Forelimb muscle (tissue), 1 donor: ENCODE results near the gene FGF18. TPM values are rescaled to one million over a fixed set of nuclear protein-coding genes. Genes with fewer than 3 reads are reported as not detected.

Source experiments
- DNase-seq: peaks from one replicate; pipeline ENCODE4 v3.0.0-alpha.2; 2013; ENCODE audit warnings: low read depth
- polyA plus RNA-seq: library from polyadenylated mRNA; unstranded; fragments of 120-200 nt; gene quantifications from one replicate; pipeline ENCODE4 v1.2.1, GENCODE V29; 2013; ENCODE audit not compliant: insufficient read length

The FGF18 gene
- polyA plus RNA-seq, 1 donor: 14.7 TPM

GRCh38 chr5:171422902-171423663 is 3.6 kb downstream of the FGF18 start:
- no peak for DNase-seq

- DNase-seq: no peak
Measured at GRCh38 chr5:171424726-171425125, 5.3 kb downstream of the FGF18 start.

- no peak for DNase-seq
Measured at GRCh38 chr5:171425596-171426244, 6.3 kb downstream of the FGF18 start.

- no peak for DNase-seq
Measured at GRCh38 chr5:171426266-171426665, 6.8 kb downstream of the FGF18 start.

- DNase-seq: no peak
Measured at GRCh38 chr5:171426680-171427079, 7.2 kb downstream of the FGF18 start.

- DNase-seq: no peak
Measured at GRCh38 chr5:171427318-171428167, 8.1 kb downstream of the FGF18 start.

- DNase-seq: no peak
Measured at GRCh38 chr5:171428168-171428696, 8.8 kb downstream of the FGF18 start.

GRCh38 chr5:171428809-171429542 is 9.5 kb downstream of the FGF18 start:
- no peak for DNase-seq

GRCh38 chr5:171429543-171429910 is 10.1 kb downstream of the FGF18 start:
- DNase-seq: no peak

- no peak for DNase-seq
Measured at GRCh38 chr5:171431251-171431777, 11.9 kb downstream of the FGF18 start.

- DNase-seq: no peak
Measured at GRCh38 chr5:171432076-171432475, 12.6 kb downstream of the FGF18 start.

- no peak for DNase-seq
Measured at GRCh38 chr5:171432583-171433351, 13.3 kb downstream of the FGF18 start.

- DNase-seq: no peak
Measured at GRCh38 chr5:171433352-171433698, 13.9 kb downstream of the FGF18 start.

GRCh38 chr5:171433982-171434676 is 14.7 kb downstream of the FGF18 start:
- DNase-seq: no peak

- DNase-seq: no peak
Measured at GRCh38 chr5:171434874-171435273, 15.4 kb downstream of the FGF18 start.

- DNase-seq: no peak
Measured at GRCh38 chr5:171435908-171436307, 16.5 kb downstream of the FGF18 start.

- DNase-seq: no peak
Measured at GRCh38 chr5:171436804-171437285, 17.4 kb downstream of the FGF18 start.

GRCh38 chr5:171437286-171437821 is 17.9 kb downstream of the FGF18 start:
- DNase-seq: no peak

GRCh38 chr5:171438738-171439137 is 19.3 kb downstream of the FGF18 start:
- no peak for DNase-seq
